NCI-H1092 treated with DMSO at 0.1 percent for 48 hours (cell line): ENCODE data around the gene NPAS3.
"Not testable (repeated sequence)": the region's sequence is repeated elsewhere in the genome, so short reads cannot be mapped to it uniquely, and the experiment has no call there.

Experiments used
- DNase-seq: peaks from one replicate; lab custom pipeline; 2025; lab: John Stamatoyannopoulos, UW

The NPAS3 gene

GRCh38 chr14:33081259-33081658 lies 142.6 kb downstream of the NPAS3 start:
- no peak for DNase-seq

- DNase-seq: no peak
Observed at GRCh38 chr14:33085799-33086198, 147.1 kb downstream of the NPAS3 start.

- not testable (repeated sequence) for DNase-seq
Observed at GRCh38 chr14:33088274-33088673, 149.6 kb downstream of the NPAS3 start.

GRCh38 chr14:33098016-33098415 lies 159.3 kb downstream of the NPAS3 start:
- no peak for DNase-seq

GRCh38 chr14:33103489-33103888 lies 164.8 kb downstream of the NPAS3 start:
- DNase-seq: no peak

- DNase-seq: no peak
Observed at GRCh38 chr14:33103966-33104365, 165.3 kb downstream of the NPAS3 start.

- DNase-seq: no peak
Observed at GRCh38 chr14:33110737-33111443, 172.2 kb downstream of the NPAS3 start.

GRCh38 chr14:33114331-33114730 lies 175.7 kb downstream of the NPAS3 start:
- DNase-seq: no peak

GRCh38 chr14:33118668-33119067 lies 180.0 kb downstream of the NPAS3 start:
- DNase-seq: peak; percentile 60

GRCh38 chr14:33120341-33120740 lies 181.7 kb downstream of the NPAS3 start:
- DNase-seq: no peak

GRCh38 chr14:33120966-33121365 lies 182.3 kb downstream of the NPAS3 start:
- no peak for DNase-seq

- no peak for DNase-seq
Observed at GRCh38 chr14:33123281-33123680, 184.6 kb downstream of the NPAS3 start.

GRCh38 chr14:33126433-33126832 lies 187.8 kb downstream of the NPAS3 start:
- no peak for DNase-seq

GRCh38 chr14:33127531-33127930 lies 188.9 kb downstream of the NPAS3 start:
- no peak for DNase-seq

GRCh38 chr14:33131801-33132200 lies 193.1 kb downstream of the NPAS3 start:
- no peak for DNase-seq

- no peak for DNase-seq
Observed at GRCh38 chr14:33134162-33134561, 195.5 kb downstream of the NPAS3 start.

GRCh38 chr14:33134975-33135374 lies 196.3 kb downstream of the NPAS3 start:
- no peak for DNase-seq

- DNase-seq: no peak
Observed at GRCh38 chr14:33150666-33151428, 212.2 kb downstream of the NPAS3 start.

- peak; percentile 36 for DNase-seq
Observed at GRCh38 chr14:33163109-33163508, 224.4 kb downstream of the NPAS3 start.

- peak; percentile 61 for DNase-seq
Observed at GRCh38 chr14:33163600-33163999, 224.9 kb downstream of the NPAS3 start.

GRCh38 chr14:33165144-33165925 lies 226.7 kb downstream of the NPAS3 start:
- DNase-seq: no peak

- DNase-seq: no peak
Observed at GRCh38 chr14:33165926-33166289, 227.2 kb downstream of the NPAS3 start.

- no peak for DNase-seq
Observed at GRCh38 chr14:33175951-33176350, 237.3 kb downstream of the NPAS3 start.
